Cardiac muscle cell (in vitro differentiated cells and primary cell): ENCODE measurements around the gene ARV1. TPM values are rescaled to one million over a fixed set of nuclear protein-coding genes. Genes with fewer than 3 reads are reported as not detected.

Source experiments
- DNase-seq, 2 donors: peaks; one replicate each; pipeline versions ENCODE4 v3.0.0 to v3.0.0-alpha.2; 2010 to 2017; ENCODE audit warnings: low read depth in 1 of 2, low spot score in 1 of 2
- H3K27ac ChIP-seq: fragments of 200-600 bp; sonication (generic); 2 replicates; pipeline ENCODE4 v1.5.1; 2016
- H3K27me3 ChIP-seq: fragments of 200-600 bp; sonication (generic); 2 replicates; pipeline ENCODE4 v1.6.0; 2016; ENCODE audit warnings: control low read depth
- H3K36me3 ChIP-seq: fragments of 200-600 bp; sonication (generic); 2 replicates; pipeline ENCODE4 v1.5.1; 2016; ENCODE audit warnings: control low read depth
- H3K4me1 ChIP-seq: fragments of 200-600 bp; sonication (generic); 2 replicates; pipeline ENCODE4 v1.8.1; 2017; ENCODE audit warnings: low read depth, mild to moderate bottlenecking, mixed run types
- H3K4me3 ChIP-seq: fragments of 200-600 bp; sonication (generic); 2 replicates; pipeline ENCODE4 v1.5.1; 2016; ENCODE audit warnings: mild to moderate bottlenecking
- H3K9me3 ChIP-seq: fragments of 200-600 bp; sonication (generic); 2 replicates; pipeline ENCODE4 v1.5.1; 2017; ENCODE audit warnings: low read depth, mild to moderate bottlenecking, control low read depth
- CTCF ChIP-seq: IDR thresholded peaks from 2 replicates; pipeline ENCODE4 v1.5.1; 2012; ENCODE audit warnings: low read depth, mild to moderate bottlenecking, low read length
- polyA plus RNA-seq: library from polyadenylated mRNA; unstranded; fragments of >200 nt; fragmentation: Nextera tagmentation; extraction: Ambion mirVana; gene quantifications from 2 replicates; pipeline ENCODE4 v1.2.1, GENCODE V29; 2016
- total RNA-seq: library from RNA; depleted of rRNA; stranded (reverse); fragments of >200 nt; gene quantifications from 2 replicates; pipeline ENCODE4 v1.2.3, GENCODE V29; 2016

ARV1 gene
- total and polyA plus RNA-seq, 2 experiments from 2014 or later: 21.1 to 40.3 TPM

GRCh38 chr1:230948903-230949302 lies 30.0 kb upstream of the ARV1 start:
- H3K27ac ChIP-seq: no peak overlapping the region
- H3K27me3 ChIP-seq: no peaks in the 10 kb centered on the region
- no peak for TF ChIP-seq CTCF
- H3K4me3 ChIP-seq: no peak overlapping the region
- DNase-seq: no peak
- peaks cover 3% of the 10 kb centered on the region for H3K36me3 ChIP-seq
- H3K4me1 ChIP-seq: no peaks in the 10 kb centered on the region
- no peaks in the 10 kb centered on the region for H3K9me3 ChIP-seq

- no peak overlapping the region for H3K4me3 ChIP-seq
These were observed 28.5 kb upstream of the ARV1 start for GRCh38 chr1:230950404-230950803.

GRCh38 chr1:230957580-230957989 lies 21.3 kb upstream of the ARV1 start:
- Histone ChIP-seq H3K9me3 (no peaks in the 10 kb centered on the region), H3K27me3 (no peaks in the 10 kb centered on the region), H3K4me1 (no peaks in the 10 kb centered on the region), H3K27ac (no peak overlapping the region), H3K36me3 (peaks cover 3% of the 10 kb centered on the region), H3K4me3 (no peak overlapping the region)
- no peak for DNase-seq
- no peak for TF ChIP-seq CTCF

More at GRCh38 chr1:230950404-230950803, 28.5 kb upstream of the ARV1 start:
- no peaks in the 10 kb centered on the region for H3K9me3 ChIP-seq
- no peak for DNase-seq
- no peaks in the 10 kb centered on the region for H3K27me3 ChIP-seq
- H3K4me1 ChIP-seq: no peaks in the 10 kb centered on the region
- no peak overlapping the region for H3K27ac ChIP-seq
- H3K36me3 ChIP-seq: peaks cover 3% of the 10 kb centered on the region
- no peak for TF ChIP-seq CTCF

GRCh38 chr1:230958370-230958769 lies 20.5 kb upstream of the ARV1 start:
- no peak for DNase-seq
- H3K36me3 ChIP-seq: peaks cover 1% of the 10 kb centered on the region
- no peak overlapping the region for H3K27ac ChIP-seq
- no peaks in the 10 kb centered on the region for H3K9me3 ChIP-seq
- H3K4me1 ChIP-seq: no peaks in the 10 kb centered on the region
- no peak for TF ChIP-seq CTCF
- H3K4me3 ChIP-seq: no peak overlapping the region
- no peaks in the 10 kb centered on the region for H3K27me3 ChIP-seq

- no peaks in the 10 kb centered on the region for H3K36me3 ChIP-seq
- TF ChIP-seq CTCF: no peak
- no peak overlapping the region for H3K27ac ChIP-seq
- no peaks in the 10 kb centered on the region for H3K27me3 ChIP-seq
- DNase-seq: no peak
- no peaks in the 10 kb centered on the region for H3K4me1 ChIP-seq
- no peaks in the 10 kb centered on the region for H3K9me3 ChIP-seq
- no peak overlapping the region for H3K4me3 ChIP-seq
These were observed 14.0 kb upstream of the ARV1 start for GRCh38 chr1:230964896-230965295.

- Histone ChIP-seq H3K4me3 (no peak overlapping the region), H3K4me1 (no peaks in the 10 kb centered on the region), H3K36me3 (no peaks in the 10 kb centered on the region), H3K27me3 (no peaks in the 10 kb centered on the region), H3K9me3 (no peaks in the 10 kb centered on the region), H3K27ac (no peak overlapping the region)
- no peak for DNase-seq
- no peak for TF ChIP-seq CTCF
These were observed 13.4 kb upstream of the ARV1 start for GRCh38 chr1:230965535-230965934.
